Panc1 (cell line): ENCODE measurements around the gene KLHL35. TPM values are rescaled to one million over a fixed set of nuclear protein-coding genes. Genes with fewer than 3 reads are reported as not detected.

Experiments
- ATAC-seq: fragments of 200-7000 bp; cut with Tn5 transposase; 2 replicates; pipeline ENCODE4 v1.9.1; 2020; ENCODE audit warnings: mild to moderate bottlenecking, moderate library complexity
- BruUV-seq: library from RNA; stranded (reverse); fragments of 400-500 nt; replicated peaks from 2 replicates; lab custom pipeline; 2021; lab: Mats Ljungman, UMichigan
- CTCF ChIA-PET: fragments of 300-600 bp; sonication (Branson Sonifier 250); formaldehyde crosslinking; loops from one replicate; lab custom pipeline; 2022; ENCODE audit warnings: antibody characterized with exemption; lab: Charles Lee
- POLR2A ChIA-PET: fragments of 300-600 bp; sonication (Branson Sonifier 250); formaldehyde crosslinking; loops from one replicate; lab custom pipeline; 2022; ENCODE audit warnings: antibody characterized with exemption; lab: Charles Lee
- DNase-seq: peaks from one replicate; pipeline ENCODE4 v3.0.0-alpha.2; 2010; ENCODE audit warnings: low read depth, low spot score
- H3K27ac ChIP-seq: 2 replicates; pipeline ENCODE4 v1.5.1; 2011; ENCODE audit warnings: mild to moderate bottlenecking, low read length, inconsistent platforms
- H3K27me3 ChIP-seq: fragments of 200-500 bp; sonication (Bioruptor generic); 2 replicates; pipeline ENCODE4 v1.6.0; 2014; ENCODE audit warnings: low read length, inconsistent platforms; ENCODE audit not compliant: control insufficient read depth, insufficient read depth
- H3K36me3 ChIP-seq: fragments of 200-500 bp; sonication (Bioruptor generic); 2 replicates; pipeline ENCODE4 v1.5.1; 2014; ENCODE audit warnings: inconsistent platforms, mild to moderate bottlenecking, low read length, moderate library complexity; ENCODE audit not compliant: control insufficient read depth, insufficient read depth
- H3K4me1 ChIP-seq: 2 replicates; pipeline ENCODE4 v1.5.1; 2011; ENCODE audit warnings: inconsistent platforms, mild to moderate bottlenecking, low read length, moderate library complexity; ENCODE audit not compliant: control insufficient read depth, insufficient read depth
- H3K4me3 ChIP-seq, 2 experiments: 2 replicates each; pipeline ENCODE4 v1.5.1; 2011 to 2012; ENCODE audit warnings: low read depth in 2 of 2, low read length in 2 of 2, mild to moderate bottlenecking in 2 of 2, inconsistent platforms in 1 of 2, moderate library complexity in 1 of 2
- H3K9me3 ChIP-seq: fragments of 200-500 bp; sonication (Bioruptor generic); 2 replicates; pipeline ENCODE4 v1.5.1; 2014; ENCODE audit warnings: low read depth, mild to moderate bottlenecking, inconsistent platforms, low read length, moderate library complexity; ENCODE audit not compliant: control insufficient read depth, insufficient read depth
- POLR2AphosphoS5 ChIP-seq: IDR thresholded peaks from 2 replicates; pipeline ENCODE4 v1.6.1; 2012; ENCODE audit warnings: mild to moderate bottlenecking, low read depth, low read length, moderate library complexity
- SIN3A ChIP-seq: IDR thresholded peaks from 2 replicates; pipeline ENCODE4 v1.6.1; 2012; ENCODE audit warnings: low read depth, mild to moderate bottlenecking, low read length, moderate library complexity, borderline replicate concordance; ENCODE audit not compliant: insufficient read depth
- TCF7L2 ChIP-seq: IDR thresholded peaks from 2 replicates; pipeline ENCODE4 v1.6.1; 2011; ENCODE audit warnings: mild to moderate bottlenecking, low read depth, low read length, inconsistent platforms
- in situ Hi-C: cut with HindIII; loops from 2 replicates; pipeline ENCODE4 v1.10.0; 2016; ENCODE audit warnings: low sequenced_read_pairs, low pct_unique_long_range_greater_than_20kb
- intact Hi-C: fragments of 100-400 bp; cut with micrococcal nuclease; formaldehyde crosslinking; loops from one replicate; pipeline ENCODE4 v1.10.0; 2022; ENCODE audit not compliant: unreplicated experiment
- total RNA-seq: library from RNA; stranded (reverse); gene quantifications from one replicate; pipeline ENCODE4 v1.2.1, GENCODE V29; 2021; ENCODE audit not compliant: unreplicated experiment
- TF ChIP-seq, protein P1 (sequence below): fragments of 450-650 bp; IDR thresholded peaks from 2 replicates; pipeline ENCODE4 v1.5.1; 2017; ENCODE audit warnings: mild to moderate bottlenecking
- TF ChIP-seq, protein P2 (sequence below), 2 experiments: IDR thresholded peaks; 2 replicates each; pipeline ENCODE4 v1.6.1; 2011 to 2012; ENCODE audit warnings: low read depth in 2 of 2, control low read depth in 1 of 2, low read length in 1 of 2, mild to moderate bottlenecking in 1 of 2, moderate library complexity in 1 of 2; ENCODE audit not compliant: insufficient read depth in 1 of 2

Gene KLHL35
- total RNA-seq, 1 experiment from 2014 or later, result 10.9 TPM

DNA sequence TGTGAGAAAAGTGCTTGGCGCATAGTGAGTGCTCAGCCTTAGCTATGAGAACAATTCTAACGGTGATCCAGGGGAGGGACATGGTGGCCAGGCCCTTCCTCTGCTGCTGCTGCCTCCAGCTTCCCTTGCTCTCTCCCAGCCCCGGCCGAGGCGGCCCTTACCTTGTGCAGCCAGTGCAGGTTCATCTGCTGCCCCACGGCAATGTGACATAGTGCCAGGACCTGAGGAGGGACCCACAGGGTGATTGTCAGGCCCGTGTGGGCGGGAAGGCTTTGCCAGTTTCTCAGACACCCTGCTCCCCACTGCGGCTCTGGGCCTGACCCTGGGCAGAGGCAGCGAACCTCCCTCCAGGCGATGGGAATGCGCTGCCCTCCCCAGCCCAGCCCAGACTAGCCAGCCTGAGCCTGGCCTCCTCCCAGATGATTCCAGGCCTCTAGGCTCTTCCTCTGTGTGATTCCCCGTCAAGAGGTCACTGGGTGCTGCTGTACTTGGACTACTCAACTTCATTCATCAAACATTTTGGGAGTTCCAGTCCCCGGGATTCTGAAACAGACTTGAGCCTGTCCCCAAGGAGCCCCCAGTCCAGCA is 23.7 kb upstream of the KLHL35 start:
- ATAC-seq (no peak), DNase-seq (no peak)
- Histone ChIP-seq H3K4me3 (no peak overlapping the region), H3K27ac (no peak overlapping the region), H3K4me1 (no peaks in the 10 kb centered on the region), H3K27me3 (0 out of 2 replicates have a peak, but pooled peaks cover 3% of the 10 kb centered on the region), H3K36me3 (no peaks in the 10 kb centered on the region), H3K9me3 (no peaks in the 10 kb centered on the region)
- TF ChIP-seq TCF7L2 (no peak), SIN3A (no peak), POLR2AphosphoS5 (no peak)
- TF ChIP-seq, protein P1, sequence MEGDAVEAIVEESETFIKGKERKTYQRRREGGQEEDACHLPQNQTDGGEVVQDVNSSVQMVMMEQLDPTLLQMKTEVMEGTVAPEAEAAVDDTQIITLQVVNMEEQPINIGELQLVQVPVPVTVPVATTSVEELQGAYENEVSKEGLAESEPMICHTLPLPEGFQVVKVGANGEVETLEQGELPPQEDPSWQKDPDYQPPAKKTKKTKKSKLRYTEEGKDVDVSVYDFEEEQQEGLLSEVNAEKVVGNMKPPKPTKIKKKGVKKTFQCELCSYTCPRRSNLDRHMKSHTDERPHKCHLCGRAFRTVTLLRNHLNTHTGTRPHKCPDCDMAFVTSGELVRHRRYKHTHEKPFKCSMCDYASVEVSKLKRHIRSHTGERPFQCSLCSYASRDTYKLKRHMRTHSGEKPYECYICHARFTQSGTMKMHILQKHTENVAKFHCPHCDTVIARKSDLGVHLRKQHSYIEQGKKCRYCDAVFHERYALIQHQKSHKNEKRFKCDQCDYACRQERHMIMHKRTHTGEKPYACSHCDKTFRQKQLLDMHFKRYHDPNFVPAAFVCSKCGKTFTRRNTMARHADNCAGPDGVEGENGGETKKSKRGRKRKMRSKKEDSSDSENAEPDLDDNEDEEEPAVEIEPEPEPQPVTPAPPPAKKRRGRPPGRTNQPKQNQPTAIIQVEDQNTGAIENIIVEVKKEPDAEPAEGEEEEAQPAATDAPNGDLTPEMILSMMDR, result no peak
- TF ChIP-seq, protein P2, sequence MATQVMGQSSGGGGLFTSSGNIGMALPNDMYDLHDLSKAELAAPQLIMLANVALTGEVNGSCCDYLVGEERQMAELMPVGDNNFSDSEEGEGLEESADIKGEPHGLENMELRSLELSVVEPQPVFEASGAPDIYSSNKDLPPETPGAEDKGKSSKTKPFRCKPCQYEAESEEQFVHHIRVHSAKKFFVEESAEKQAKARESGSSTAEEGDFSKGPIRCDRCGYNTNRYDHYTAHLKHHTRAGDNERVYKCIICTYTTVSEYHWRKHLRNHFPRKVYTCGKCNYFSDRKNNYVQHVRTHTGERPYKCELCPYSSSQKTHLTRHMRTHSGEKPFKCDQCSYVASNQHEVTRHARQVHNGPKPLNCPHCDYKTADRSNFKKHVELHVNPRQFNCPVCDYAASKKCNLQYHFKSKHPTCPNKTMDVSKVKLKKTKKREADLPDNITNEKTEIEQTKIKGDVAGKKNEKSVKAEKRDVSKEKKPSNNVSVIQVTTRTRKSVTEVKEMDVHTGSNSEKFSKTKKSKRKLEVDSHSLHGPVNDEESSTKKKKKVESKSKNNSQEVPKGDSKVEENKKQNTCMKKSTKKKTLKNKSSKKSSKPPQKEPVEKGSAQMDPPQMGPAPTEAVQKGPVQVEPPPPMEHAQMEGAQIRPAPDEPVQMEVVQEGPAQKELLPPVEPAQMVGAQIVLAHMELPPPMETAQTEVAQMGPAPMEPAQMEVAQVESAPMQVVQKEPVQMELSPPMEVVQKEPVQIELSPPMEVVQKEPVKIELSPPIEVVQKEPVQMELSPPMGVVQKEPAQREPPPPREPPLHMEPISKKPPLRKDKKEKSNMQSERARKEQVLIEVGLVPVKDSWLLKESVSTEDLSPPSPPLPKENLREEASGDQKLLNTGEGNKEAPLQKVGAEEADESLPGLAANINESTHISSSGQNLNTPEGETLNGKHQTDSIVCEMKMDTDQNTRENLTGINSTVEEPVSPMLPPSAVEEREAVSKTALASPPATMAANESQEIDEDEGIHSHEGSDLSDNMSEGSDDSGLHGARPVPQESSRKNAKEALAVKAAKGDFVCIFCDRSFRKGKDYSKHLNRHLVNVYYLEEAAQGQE (IDR thresholded peaks at IDR 0.05; ENCODE audit: insufficient read depth in 1 of 2, low read depth in 2 of 2, low read length in 1 of 2), result no peak
- BruUV-seq, result no TSS peak
- ChIA-PET POLR2A (no interaction called here), CTCF (no interaction called here)
- intact Hi-C loops (no loop called here), in situ Hi-C loops (loop anchor here (5.0 kb wide), 1 partner anchor 66 kb away; no protein-coding TSS in a partner anchor)

DNA sequence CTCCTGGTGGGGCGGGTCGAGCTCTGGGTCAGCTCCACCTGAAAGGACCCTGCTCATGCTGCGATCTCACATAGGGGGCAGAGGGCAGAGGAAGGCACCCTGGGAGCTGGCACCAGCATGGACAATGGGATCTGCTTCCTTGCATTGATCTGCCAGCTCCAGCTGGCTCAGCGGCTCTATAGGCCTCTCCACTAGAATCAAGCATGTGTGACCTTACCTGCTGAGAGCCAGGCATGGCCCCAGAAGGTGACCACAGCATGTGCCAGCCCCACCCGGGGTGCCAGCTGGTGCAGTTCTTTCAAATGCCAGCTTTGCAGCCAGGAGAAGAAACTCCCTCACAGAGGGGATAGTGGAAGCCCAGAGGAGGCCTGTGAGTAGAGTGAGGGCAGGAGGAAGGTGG is 22.0 kb upstream of the KLHL35 start:
- in situ Hi-C loops (loop anchor here (5.0 kb wide), 1 partner anchor 67 kb away; no protein-coding TSS in a partner anchor), intact Hi-C loops (no loop called here)
- TF ChIP-seq, protein P2 (IDR thresholded peaks at IDR 0.05; ENCODE audit: insufficient read depth in 1 of 2, low read depth in 2 of 2, low read length in 1 of 2), result no peak
- TF ChIP-seq SIN3A, result no peak
- TF ChIP-seq, protein P1, result no peak
- TF ChIP-seq POLR2AphosphoS5, result no peak
- TF ChIP-seq TCF7L2, result no peak
- no TSS peak for BruUV-seq
- Histone ChIP-seq H3K4me1 (no peaks in the 10 kb centered on the region), H3K9me3 (no peaks in the 10 kb centered on the region), H3K4me3 (no peak overlapping the region), H3K27ac (no peak overlapping the region), H3K36me3 (no peaks in the 10 kb centered on the region), H3K27me3 (0 out of 2 replicates have a peak, but pooled peaks cover 3% of the 10 kb centered on the region)
- DNase-seq (no peak), ATAC-seq (no peak)
- POLR2A ChIA-PET, result no interaction called here
- CTCF ChIA-PET, result no interaction called here
